Activated CD4-positive, alpha-beta T cell treated with anti-CD3 and anti-CD28 coated beads for 24 hours (primary cell): ENCODE results near the gene PLCG1.
"Not testable (repeated sequence)": the region's sequence is repeated elsewhere in the genome, so short reads cannot be mapped to it uniquely, and the experiment has no call there.

Source experiments
- DNase-seq, 2 donors: peaks; one replicate each; pipeline ENCODE4 v3.0.0-alpha.2; 2020; ENCODE audit warnings: low read depth in 2 of 2

Gene PLCG1

GRCh38 chr20:41124451-41125094 is 12.8 kb upstream of the PLCG1 start:
- DNase-seq: no peak

- no peak for DNase-seq
Observed at GRCh38 chr20:41125530-41126457, 11.5 kb upstream of the PLCG1 start.

DNA sequence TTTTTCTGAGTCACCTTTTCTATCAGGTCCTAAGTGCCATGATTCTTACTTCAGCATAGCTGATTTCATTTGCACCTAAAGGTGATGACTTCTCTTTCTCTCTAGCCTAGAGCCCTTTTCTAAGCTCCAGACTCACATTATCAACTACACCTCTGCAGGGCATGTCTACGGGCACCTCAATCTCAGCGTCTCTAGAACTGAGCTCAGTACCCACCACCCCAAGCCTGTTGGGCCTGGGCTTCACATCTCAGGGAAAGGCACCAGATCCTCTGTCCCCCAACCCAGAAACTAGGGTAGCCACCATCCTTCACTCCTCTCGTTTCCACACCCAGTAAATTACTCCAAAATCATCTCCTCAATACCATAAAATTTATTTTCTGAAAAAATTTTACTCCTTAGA is 10.6 kb upstream of the PLCG1 start:
- no peak for DNase-seq

- not testable (repeated sequence) for DNase-seq
Observed at GRCh38 chr20:41128317-41128716, 9.0 kb upstream of the PLCG1 start.

- no peak for DNase-seq
Observed at GRCh38 chr20:41131594-41132387, 5.6 kb upstream of the PLCG1 start.

DNA sequence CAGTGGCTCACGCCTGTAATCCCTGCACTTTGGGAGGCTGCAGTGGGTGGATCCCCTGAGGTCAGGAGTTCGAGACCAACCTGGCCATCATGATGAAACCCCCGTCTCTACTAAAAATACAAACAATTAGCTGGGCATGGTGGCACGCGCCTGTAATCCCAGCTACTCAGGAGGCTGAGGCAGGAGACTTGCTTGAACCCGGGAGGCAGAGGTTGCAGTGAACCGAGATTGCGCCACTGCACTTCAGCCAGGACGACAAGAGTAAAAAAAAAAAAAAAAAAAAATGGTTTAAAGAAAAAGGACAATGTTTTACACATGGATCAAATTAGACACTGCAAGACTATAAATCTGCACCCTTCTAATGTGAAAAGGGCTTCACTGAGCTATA is 5.0 kb upstream of the PLCG1 start:
- not testable (repeated sequence) for DNase-seq

DNA sequence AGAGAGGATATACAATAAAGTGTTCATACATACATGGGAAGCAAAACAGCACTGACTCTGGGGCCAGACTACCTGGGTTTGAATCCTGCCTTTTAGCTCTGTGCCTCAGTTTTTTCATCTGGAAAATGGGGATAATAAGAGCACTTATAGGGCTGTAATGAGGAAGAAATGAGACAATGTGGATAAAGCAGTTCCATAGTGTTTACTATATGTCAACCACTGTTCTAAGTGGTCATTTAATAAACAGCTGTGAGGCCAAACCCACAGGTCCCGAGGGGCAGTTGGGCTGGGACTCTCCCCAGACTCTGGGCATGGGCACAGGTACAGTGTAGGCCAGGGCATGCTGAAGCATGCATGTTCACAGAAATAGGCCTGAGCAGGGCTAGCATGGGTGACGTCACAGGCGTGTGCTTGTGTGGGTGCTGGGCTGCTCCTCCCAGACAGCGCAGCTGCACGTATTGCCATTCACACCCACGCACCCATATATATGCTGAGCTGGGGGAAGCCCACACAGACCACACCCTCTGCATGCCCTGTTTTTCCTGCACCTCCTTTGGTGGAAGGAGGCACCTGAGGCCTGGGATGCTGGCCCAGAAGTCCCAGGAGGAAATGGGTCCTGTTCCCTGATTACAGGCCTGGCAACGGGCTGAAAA is 3.5 kb upstream of the PLCG1 start:
- peak in 1 of 2 donors; percentile 50 for DNase-seq

GRCh38 chr20:41134362-41135186 is 2.8 kb upstream of the PLCG1 start:
- no peak for DNase-seq

DNA sequence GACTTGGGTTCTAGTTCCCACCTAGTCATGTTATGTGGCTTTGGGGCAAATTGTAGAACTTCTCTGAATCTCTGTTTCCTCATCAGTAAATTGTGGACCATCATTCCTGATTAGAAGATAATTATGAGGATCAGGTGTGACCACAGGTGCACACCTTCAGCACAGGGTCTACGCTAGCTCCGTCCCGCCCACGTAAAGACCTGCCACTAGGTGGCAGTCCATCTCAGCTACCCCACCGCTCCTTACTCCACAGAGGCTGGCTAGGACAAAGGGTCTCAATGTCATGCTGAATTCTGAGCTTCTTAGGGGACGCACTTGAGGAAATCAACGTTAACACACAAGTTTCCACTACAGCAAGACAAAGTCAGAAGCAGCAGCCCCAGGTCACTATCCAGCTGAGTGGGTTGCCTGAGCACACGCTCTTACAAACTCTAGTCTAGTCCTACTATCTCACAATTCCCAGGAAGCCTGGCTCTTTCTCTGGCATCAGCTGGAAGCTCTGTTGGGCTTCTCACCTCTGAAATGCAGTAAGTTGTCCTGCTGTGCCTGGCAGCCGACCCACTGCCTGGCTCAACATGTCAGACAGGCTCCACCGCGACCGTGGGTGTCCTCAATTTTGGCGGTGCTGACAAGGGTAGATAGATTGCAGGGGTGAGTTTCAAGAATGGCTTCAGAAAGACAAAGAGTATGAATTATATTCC is 2.0 kb upstream of the PLCG1 start:
- DNase-seq: no peak

DNA sequence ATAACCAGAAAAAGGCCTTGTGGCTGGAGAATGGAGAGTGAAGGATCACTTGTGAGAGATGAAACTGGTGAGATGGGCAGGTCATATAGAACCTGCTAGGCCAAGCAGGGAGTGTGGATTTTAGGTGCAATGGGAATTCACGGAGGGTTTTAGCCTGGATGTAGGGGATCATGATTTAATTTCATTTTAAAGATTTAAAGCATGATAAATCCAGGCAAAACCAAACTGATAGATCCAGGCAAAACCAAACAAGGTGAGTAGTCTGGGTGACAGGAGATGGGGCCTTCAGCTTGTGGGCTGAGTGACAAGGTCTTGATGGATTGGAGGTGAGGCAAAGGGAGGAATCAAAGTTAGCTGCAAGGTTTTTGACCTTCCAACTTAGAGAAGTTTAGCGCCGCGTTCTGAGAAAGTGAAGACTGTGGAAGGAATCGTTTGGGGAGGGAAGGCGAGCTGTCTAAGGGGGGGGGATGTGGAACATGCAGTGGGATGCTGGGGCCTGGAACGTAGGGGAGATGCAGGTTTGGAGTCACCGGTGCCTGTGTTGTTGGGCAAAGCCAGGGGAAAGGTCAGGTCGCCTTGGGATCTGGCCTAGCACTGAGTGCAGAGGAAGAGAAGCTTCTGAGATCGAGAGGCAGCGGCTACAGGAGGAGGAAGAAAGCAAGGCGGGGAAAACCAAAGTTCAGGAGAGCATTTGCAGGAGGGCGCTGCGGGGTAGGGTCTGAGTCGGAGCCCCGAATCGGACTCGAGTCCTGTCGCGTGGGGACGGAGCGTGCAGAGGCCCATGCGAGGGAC is 1.3 kb upstream of the PLCG1 start:
- no peak for DNase-seq

DNA sequence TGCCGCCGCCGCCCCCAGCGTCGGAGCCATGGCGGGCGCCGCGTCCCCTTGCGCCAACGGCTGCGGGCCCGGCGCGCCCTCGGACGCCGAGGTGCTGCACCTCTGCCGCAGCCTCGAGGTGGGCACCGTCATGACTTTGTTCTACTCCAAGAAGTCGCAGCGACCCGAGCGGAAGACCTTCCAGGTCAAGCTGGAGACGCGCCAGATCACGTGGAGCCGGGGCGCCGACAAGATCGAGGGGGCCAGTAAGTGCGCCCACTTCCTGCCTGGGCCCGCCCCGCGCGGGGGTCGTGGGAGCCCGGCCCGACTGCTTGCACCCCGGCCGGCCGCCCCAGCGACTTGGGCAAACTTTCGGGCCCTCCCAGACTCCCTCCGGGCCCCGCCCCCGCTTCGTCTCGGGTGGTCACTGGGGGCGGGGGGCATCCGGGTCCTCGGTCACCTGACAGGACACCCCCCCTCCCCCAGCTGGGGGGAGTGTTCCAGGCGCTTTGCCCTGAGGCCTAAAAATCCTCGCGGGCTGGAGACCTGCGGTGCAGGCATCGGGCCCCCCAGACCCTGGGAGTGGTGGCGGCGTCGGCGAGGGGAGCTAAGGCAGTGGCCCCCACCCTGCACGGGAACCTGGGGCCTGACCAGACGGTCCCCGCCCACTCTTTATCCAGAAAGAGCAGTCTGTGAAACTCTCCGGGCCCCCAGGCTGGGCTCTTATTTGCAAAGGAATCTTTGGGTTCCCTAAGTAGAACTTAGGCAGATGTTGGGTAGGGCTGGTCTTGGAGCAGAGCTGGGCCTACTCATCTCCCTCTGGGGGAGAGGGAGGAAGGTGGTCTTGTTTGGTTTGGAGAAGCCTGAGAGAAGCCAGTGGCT is 501 bp downstream of the PLCG1 start:
- DNase-seq: no peak

- no peak for DNase-seq
Observed at GRCh38 chr20:41138475-41139226, 1.3 kb downstream of the PLCG1 start.

GRCh38 chr20:41139227-41140093 is 2.1 kb downstream of the PLCG1 start:
- DNase-seq: no peak

GRCh38 chr20:41140226-41141133 is 3.1 kb downstream of the PLCG1 start:
- DNase-seq: no peak

DNA sequence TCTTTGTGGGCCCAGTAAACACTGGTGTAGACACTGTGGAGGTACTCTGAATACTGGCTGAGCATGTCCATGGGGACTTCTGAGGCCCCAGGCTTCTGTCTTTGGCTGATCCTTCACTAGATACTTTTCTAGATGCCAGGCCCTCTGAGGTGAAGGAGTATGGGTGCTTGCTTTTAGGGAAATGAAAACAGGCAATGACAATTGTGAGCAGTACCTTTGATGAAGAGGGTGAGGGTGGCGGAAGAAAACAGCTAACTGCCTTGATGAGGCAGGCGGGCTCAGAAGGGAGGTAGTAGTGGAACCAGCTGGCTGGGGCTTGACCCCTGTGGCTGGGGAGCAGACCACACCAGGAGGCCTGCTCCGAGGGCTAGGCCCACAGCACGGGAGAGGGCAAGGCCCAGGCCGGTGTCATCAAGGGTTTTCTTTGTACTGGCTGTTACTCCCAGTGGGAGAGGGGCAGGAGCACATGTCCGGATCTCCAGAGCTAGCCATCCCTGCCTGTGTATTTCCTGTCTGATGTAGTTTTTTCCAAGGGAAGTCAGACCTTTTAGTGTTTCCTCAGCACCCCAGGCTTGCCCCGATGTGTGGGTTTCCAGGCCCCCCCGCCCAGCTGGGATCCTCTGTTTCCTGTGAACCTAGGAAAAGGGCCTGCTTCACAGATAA is 3.9 kb downstream of the PLCG1 start:
- DNase-seq: no peak
